Skeletal muscle tissue (tissue), 4 donors: ENCODE data around the gene GSTM5. TPM values are rescaled to one million over a fixed set of nuclear protein-coding genes. Genes with fewer than 3 reads are reported as not detected.

ENCODE experiments used
- H3K27ac ChIP-seq: one replicate; pipeline ENCODE4 v1.7.0; 2013; ENCODE audit warnings: mild to moderate bottlenecking, low read depth, low read length, inconsistent platforms
- H3K27me3 ChIP-seq, 3 donors: one replicate each; pipeline ENCODE4 v1.7.0; 2013; ENCODE audit warnings: low read length in 3 of 3; ENCODE audit not compliant: control insufficient read depth in 3 of 3, insufficient read depth in 3 of 3
- H3K36me3 ChIP-seq, 3 donors: one replicate each; pipeline ENCODE4 v1.7.0; 2013; ENCODE audit warnings: low read length in 3 of 3; ENCODE audit not compliant: control insufficient read depth in 3 of 3, insufficient read depth in 3 of 3
- H3K4me1 ChIP-seq, 3 donors: one replicate each; pipeline ENCODE4 v1.7.0; 2013; ENCODE audit warnings: low read length in 3 of 3, mild to moderate bottlenecking in 3 of 3; ENCODE audit not compliant: control insufficient read depth in 3 of 3, insufficient read depth in 3 of 3
- H3K4me3 ChIP-seq, 3 donors: one replicate each; pipeline ENCODE4 v1.7.0; 2013; ENCODE audit warnings: low read length in 3 of 3
- H3K9ac ChIP-seq, 3 donors: one replicate each; pipeline ENCODE4 v1.7.0; 2013; ENCODE audit warnings: low read length in 3 of 3, mild to moderate bottlenecking in 3 of 3, moderate library complexity in 2 of 3, low read depth in 1 of 3
- H3K9me3 ChIP-seq, 3 donors: one replicate each; pipeline ENCODE4 v1.7.0; 2013; ENCODE audit warnings: low read length in 3 of 3; ENCODE audit not compliant: control insufficient read depth in 3 of 3
- total RNA-seq: library from RNA; depleted of rRNA; stranded (reverse); fragments of >200 nt; gene quantifications from one replicate; pipeline ENCODE4 v1.2.3, GENCODE V29; 2014
- donor health status: Osteomylitis.

The GSTM5 gene
- total RNA-seq, 1 donor from 2014 or later, result 11.5 TPM

- Histone ChIP-seq H3K4me1 (no peaks in the 10 kb centered on the region), H3K36me3 (no peaks in the 10 kb centered on the region), H3K4me3 (no peak overlapping the region)
These were observed 2.8 kb downstream of the GSTM5 start for GRCh38 chr1:109714661-109715372.

DNA sequence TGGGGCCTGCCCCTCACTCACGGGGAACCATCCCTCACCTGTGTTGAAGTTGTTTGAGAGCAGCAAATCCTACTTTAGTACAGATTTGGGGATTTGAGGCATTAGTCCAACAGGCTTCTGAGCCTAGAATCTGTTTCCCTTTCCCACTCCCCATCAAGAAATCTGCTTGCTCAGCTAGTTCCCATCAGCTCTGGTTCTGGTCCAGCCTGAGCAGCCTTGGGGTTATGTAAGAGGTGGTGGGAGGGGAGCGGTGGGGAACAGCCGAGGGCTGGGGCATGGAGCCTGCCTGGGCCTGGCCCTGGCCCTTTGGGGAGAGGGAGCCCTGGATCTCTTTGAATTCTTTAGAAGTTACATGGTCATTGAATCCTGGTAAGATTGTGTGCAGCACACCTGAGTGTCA, 4.1 kb downstream of the GSTM5 start:
- Histone ChIP-seq H3K27me3 (no peaks in the 10 kb centered on the region), H3K4me3 (no peak overlapping the region), H3K36me3 (no peaks in the 10 kb centered on the region), H3K9ac (no peak overlapping the region), H3K4me1 (no peaks in the 10 kb centered on the region), H3K27ac (no peak overlapping the region), H3K9me3 (no peaks in the 10 kb centered on the region)

More at GRCh38 chr1:109714661-109715372, 2.8 kb downstream of the GSTM5 start:
- H3K27ac ChIP-seq, result no peak overlapping the region
- no peaks in the 10 kb centered on the region for H3K9me3 ChIP-seq
- no peaks in the 10 kb centered on the region for H3K27me3 ChIP-seq
- H3K9ac ChIP-seq, result no peak overlapping the region

GRCh38 chr1:109716570-109717090, 4.6 kb downstream of the GSTM5 start:
- H3K4me3 ChIP-seq, result no peak overlapping the region
- H3K27ac ChIP-seq, result no peak overlapping the region
- no peaks in the 10 kb centered on the region for H3K27me3 ChIP-seq
- no peak overlapping the region for H3K9ac ChIP-seq
- no peaks in the 10 kb centered on the region for H3K4me1 ChIP-seq
- H3K36me3 ChIP-seq, result no peaks in the 10 kb centered on the region
- H3K9me3 ChIP-seq, result no peaks in the 10 kb centered on the region

DNA sequence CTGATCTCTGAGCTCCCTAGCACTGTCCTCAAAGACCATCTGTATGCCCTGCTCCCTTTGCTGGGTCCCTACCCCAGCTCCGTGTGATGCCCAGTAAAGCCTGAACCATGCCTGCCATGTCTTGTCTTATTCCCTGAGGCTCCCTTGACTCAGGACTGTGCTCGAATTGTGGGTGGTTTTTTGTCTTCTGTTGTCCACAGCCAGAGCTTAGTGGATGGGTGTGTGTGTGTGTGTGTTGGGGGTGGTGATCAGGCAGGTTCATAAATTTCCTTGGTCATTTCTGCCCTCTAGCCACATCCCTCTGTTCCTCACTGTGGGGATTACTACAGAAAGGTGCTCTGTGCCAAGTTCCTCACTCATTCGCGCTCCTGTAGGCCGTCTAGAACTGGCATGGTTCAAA, 5.7 kb downstream of the GSTM5 start:
- Histone ChIP-seq H3K4me3 (no peak overlapping the region), H3K27me3 (no peaks in the 10 kb centered on the region), H3K9ac (no peak overlapping the region), H3K36me3 (no peaks in the 10 kb centered on the region), H3K27ac (no peak overlapping the region), H3K4me1 (no peaks in the 10 kb centered on the region), H3K9me3 (no peaks in the 10 kb centered on the region)

- Histone ChIP-seq H3K9ac (no peak overlapping the region), H3K27ac (no peak overlapping the region), H3K4me1 (no peaks in the 10 kb centered on the region), H3K4me3 (no peak overlapping the region), H3K36me3 (no peaks in the 10 kb centered on the region), H3K9me3 (no peaks in the 10 kb centered on the region), H3K27me3 (no peaks in the 10 kb centered on the region)
These were observed 6.4 kb downstream of the GSTM5 start for GRCh38 chr1:109718495-109718894.

DNA sequence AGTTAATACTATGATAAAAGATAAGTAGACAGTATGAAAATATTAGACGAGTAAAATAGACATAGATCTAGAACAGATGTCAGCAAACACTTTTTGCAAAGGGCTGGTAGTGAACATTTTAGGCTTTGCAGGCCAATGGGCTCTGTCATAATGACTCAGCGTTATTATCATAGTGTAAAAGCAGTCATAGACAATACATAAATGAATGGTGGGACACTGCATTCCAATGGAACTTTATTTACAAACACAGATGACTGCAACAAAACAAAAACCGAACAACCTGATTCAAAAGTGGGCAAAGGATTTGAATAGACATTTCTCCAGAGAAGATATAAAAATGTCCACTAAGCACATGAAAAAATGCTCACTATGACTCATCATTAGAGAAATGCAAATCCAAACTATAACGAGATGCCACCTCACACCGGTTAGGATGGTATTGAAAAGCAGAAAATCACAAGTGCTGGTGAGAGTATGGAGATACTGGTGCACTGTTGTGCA, 7.3 kb downstream of the GSTM5 start:
- Histone ChIP-seq H3K27ac (no peak overlapping the region), H3K9me3 (no peaks in the 10 kb centered on the region), H3K4me3 (no peak overlapping the region), H3K4me1 (no peaks in the 10 kb centered on the region), H3K9ac (no peak overlapping the region), H3K36me3 (no peaks in the 10 kb centered on the region), H3K27me3 (no peaks in the 10 kb centered on the region)

GRCh38 chr1:109721042-109721441, 9.0 kb downstream of the GSTM5 start:
- Histone ChIP-seq H3K4me1 (no peaks in the 10 kb centered on the region), H3K9me3 (no peaks in the 10 kb centered on the region), H3K4me3 (no peak overlapping the region), H3K9ac (no peak overlapping the region), H3K36me3 (no peaks in the 10 kb centered on the region), H3K27ac (no peak overlapping the region), H3K27me3 (no peaks in the 10 kb centered on the region)

GRCh38 chr1:109721971-109722370, 9.9 kb downstream of the GSTM5 start:
- Histone ChIP-seq H3K36me3 (no peaks in the 10 kb centered on the region), H3K27ac (no peak overlapping the region), H3K9ac (no peak overlapping the region), H3K4me3 (no peak overlapping the region), H3K27me3 (no peaks in the 10 kb centered on the region), H3K9me3 (no peaks in the 10 kb centered on the region), H3K4me1 (no peaks in the 10 kb centered on the region)

GRCh38 chr1:109722908-109723691, 11.0 kb downstream of the GSTM5 start:
- Histone ChIP-seq H3K36me3 (no peaks in the 10 kb centered on the region), H3K27ac (no peak overlapping the region), H3K9ac (no peak overlapping the region), H3K4me1 (no peaks in the 10 kb centered on the region), H3K9me3 (no peaks in the 10 kb centered on the region), H3K4me3 (no peak overlapping the region), H3K27me3 (no peaks in the 10 kb centered on the region)

GRCh38 chr1:109724933-109725332, 12.9 kb downstream of the GSTM5 start:
- no peak overlapping the region for H3K9ac ChIP-seq
- no peaks in the 10 kb centered on the region for H3K36me3 ChIP-seq
- H3K27me3 ChIP-seq, result no peaks in the 10 kb centered on the region
- H3K4me3 ChIP-seq, result no peak overlapping the region
- H3K27ac ChIP-seq, result no peak overlapping the region
- H3K9me3 ChIP-seq, result no peaks in the 10 kb centered on the region
- no peaks in the 10 kb centered on the region for H3K4me1 ChIP-seq
